ENCODE results near the gene WDR1. TPM values are rescaled to one million over a fixed set of nuclear protein-coding genes. Genes with fewer than 3 reads are reported as not detected.

The WDR1 gene
- total and polyA plus RNA-seq, 2 of the 13 experiments (the other 11 are each of a cell fraction or from before 2014, with no cell fraction given): 106 to 198 TPM

DNA sequence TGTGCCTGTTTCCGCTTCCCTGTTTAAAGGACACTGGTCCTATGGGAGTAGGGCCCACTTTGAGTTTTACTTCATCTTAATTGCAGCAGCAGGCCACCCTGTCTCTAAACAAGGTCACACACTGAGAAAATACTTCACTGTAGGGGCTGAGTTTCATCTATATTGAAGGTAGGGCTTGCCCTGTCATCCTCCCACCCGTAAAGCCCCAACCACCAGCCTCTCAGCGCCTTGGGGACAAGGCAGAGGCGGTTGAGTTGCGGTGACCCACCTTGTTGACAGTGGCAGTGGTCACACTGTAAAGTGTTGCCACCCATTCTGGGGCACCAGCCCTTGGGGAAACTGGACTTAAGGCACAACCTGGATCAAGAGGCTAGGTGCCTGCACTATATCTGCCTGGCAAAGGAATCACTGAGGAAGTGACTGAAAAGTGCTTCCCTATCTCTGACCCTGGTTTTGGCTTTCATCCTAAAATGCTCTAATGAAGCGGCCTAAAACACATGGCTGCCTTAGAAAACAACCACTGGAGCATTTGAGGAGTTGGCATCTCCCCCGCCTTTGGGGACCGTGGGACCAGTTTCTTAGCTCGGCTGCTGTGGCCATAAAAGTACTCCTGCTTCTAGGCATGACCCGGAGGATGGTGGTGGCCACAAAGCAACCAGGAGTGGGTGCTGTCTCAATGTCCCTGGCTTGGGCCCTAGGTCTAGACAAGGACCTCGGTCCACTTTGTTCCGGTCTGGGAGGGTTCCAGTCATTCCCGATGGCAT is 7.8 kb upstream of the WDR1 start:
- FAIRE-seq: no peak
- Histone ChIP-seq H3K36me3 (replicated peaks in 1 of 2; ENCODE audit: control insufficient read depth in 1 of 2, insufficient read depth in 2 of 2, low read length in 2 of 2) (no peaks in the 10 kb centered on the region), H3K4me3 (replicated peaks in 1 of 3; ENCODE audit: insufficient read depth in 1 of 3, low read depth in 2 of 3, low read length in 3 of 3) (no peak overlapping the region), H3K4me2 (ENCODE audit: low read depth, low read length) (peak overlapping the region; percentile 70; the same call in 1 of the 2 replicates), H4K20me1 (ENCODE audit: insufficient read depth, low read length) (no peaks in the 10 kb centered on the region), H3K27ac (ENCODE audit: extremely low read length, insufficient read depth, low read length) (no peak overlapping the region), H3K79me2 (ENCODE audit: insufficient read depth, low read length) (no peaks in the 10 kb centered on the region), H3K9me3 (ENCODE audit: low read length) (no peaks in the 10 kb centered on the region), H3K27me3 (ENCODE audit: control insufficient read depth in 1 of 2, insufficient read depth in 2 of 2, low read length in 2 of 2) (no peaks in the 10 kb centered on the region), H3K4me1 (ENCODE audit: insufficient read depth, low read length) (peaks cover 56% of the 10 kb centered on the region), H3K9ac (ENCODE audit: insufficient read depth, low read depth, low read length) (no peak overlapping the region), H2AFZ (ENCODE audit: low read length) (no peak overlapping the region)
- POLR2A ChIA-PET: no interaction called here
- intact Hi-C loops (cut with micrococcal nuclease; ENCODE audit: unreplicated experiment): loop anchor here (5.0 kb wide), 1 partner anchor 117 kb away; no protein-coding TSS in a partner anchor
- BruUV-seq (replicated peaks): no TSS peak
- no peak for ATAC-seq
- DNase-seq (ENCODE audit: low spot score): no peak
- 0 out of 2 replicates have a peak, but pooled peaks have one; percentile 11 for TF ChIP-seq KDM5B (CRISPR knock-in tag; IDR thresholded peaks at IDR 0.05; ENCODE audit: borderline replicate concordance)
- TF ChIP-seq ZNF432 (CRISPR knock-in tag; IDR thresholded peaks at IDR 0.05; ENCODE audit: borderline replicate concordance): no peak
- 90% methylated on average over 13 of the region's 13 CpGs for WGBS (ENCODE audit: low lambda C conversion rate)
- in situ Hi-C loops (cut with HindIII; ENCODE audit: extremely low pct_ligation_motif_present, low pct_unique_long_range_greater_than_20kb): no loop called here
- CTCF ChIA-PET (ENCODE audit: low intra/inter-chr PET ratio, low total read pairs): no interaction called here

GRCh38 chr4:10123227-10124101 is 6.9 kb upstream of the WDR1 start:
- Histone ChIP-seq H2AFZ (ENCODE audit: low read length) (no peak overlapping the region), H3K27ac (ENCODE audit: extremely low read length, insufficient read depth, low read length) (peak overlapping the region; percentile 98), H4K20me1 (ENCODE audit: insufficient read depth, low read length) (no peaks in the 10 kb centered on the region), H3K9me3 (ENCODE audit: low read length) (no peaks in the 10 kb centered on the region), H3K9ac (ENCODE audit: insufficient read depth, low read depth, low read length) (peak overlapping the region; percentile 89), H3K4me1 (ENCODE audit: insufficient read depth, low read length) (peaks cover 62% of the 10 kb centered on the region), H3K4me2 (ENCODE audit: low read depth, low read length) (peak overlapping the region; percentile 70), H3K27me3 (ENCODE audit: control insufficient read depth in 1 of 2, insufficient read depth in 2 of 2, low read length in 2 of 2) (no peaks in the 10 kb centered on the region), H3K79me2 (ENCODE audit: insufficient read depth, low read length) (no peaks in the 10 kb centered on the region), H3K36me3 (replicated peaks in 1 of 2; ENCODE audit: control insufficient read depth in 1 of 2, insufficient read depth in 2 of 2, low read length in 2 of 2) (no peaks in the 10 kb centered on the region), H3K4me3 (replicated peaks in 1 of 3; ENCODE audit: insufficient read depth in 1 of 3, low read depth in 2 of 3, low read length in 3 of 3) (peak overlapping the region in 1 of 3 experiments; percentile 23; a peak in 2 of 6 replicates)
- 37% methylated on average over 6 of the region's 12 CpGs for WGBS (ENCODE audit: low lambda C conversion rate)
- in situ Hi-C loops (cut with HindIII; ENCODE audit: extremely low pct_ligation_motif_present, low pct_unique_long_range_greater_than_20kb) (no loop called here), intact Hi-C loops (cut with micrococcal nuclease; ENCODE audit: unreplicated experiment) (loop anchor here (5.0 kb wide), 1 partner anchor 116 kb away; no protein-coding TSS in a partner anchor)
- DNase-seq (ENCODE audit: low spot score): peak; percentile 86
- ChIA-PET POLR2A (no interaction called here), CTCF (ENCODE audit: low intra/inter-chr PET ratio, low total read pairs) (no interaction called here)
- no TSS peak for BruUV-seq (replicated peaks)
- ATAC-seq: peak; percentile 68
- FAIRE-seq: peak; percentile 76
- TF ChIP-seq NFKBIZ (CRISPR knock-in tag; IDR thresholded peaks at IDR 0.05): no peak
- no peak for TF ChIP-seq TFDP2 (CRISPR knock-in tag; IDR thresholded peaks at IDR 0.05)
- TF ChIP-seq KLF11 (CRISPR knock-in tag; IDR thresholded peaks at IDR 0.05): no peak
- TF ChIP-seq ZNF543 (CRISPR knock-in tag; IDR thresholded peaks at IDR 0.05): no peak
- TF ChIP-seq ZNF619 (CRISPR knock-in tag; IDR thresholded peaks at IDR 0.05): no peak
- TF ChIP-seq, protein P1, sequence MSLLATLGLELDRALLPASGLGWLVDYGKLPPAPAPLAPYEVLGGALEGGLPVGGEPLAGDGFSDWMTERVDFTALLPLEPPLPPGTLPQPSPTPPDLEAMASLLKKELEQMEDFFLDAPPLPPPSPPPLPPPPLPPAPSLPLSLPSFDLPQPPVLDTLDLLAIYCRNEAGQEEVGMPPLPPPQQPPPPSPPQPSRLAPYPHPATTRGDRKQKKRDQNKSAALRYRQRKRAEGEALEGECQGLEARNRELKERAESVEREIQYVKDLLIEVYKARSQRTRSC (CRISPR knock-in tag; IDR thresholded peaks at IDR 0.05; ENCODE audit: low read depth): no peak
- no peak for TF ChIP-seq ZNF24 (IDR thresholded peaks at IDR 0.05)
- TF ChIP-seq, protein P2, sequence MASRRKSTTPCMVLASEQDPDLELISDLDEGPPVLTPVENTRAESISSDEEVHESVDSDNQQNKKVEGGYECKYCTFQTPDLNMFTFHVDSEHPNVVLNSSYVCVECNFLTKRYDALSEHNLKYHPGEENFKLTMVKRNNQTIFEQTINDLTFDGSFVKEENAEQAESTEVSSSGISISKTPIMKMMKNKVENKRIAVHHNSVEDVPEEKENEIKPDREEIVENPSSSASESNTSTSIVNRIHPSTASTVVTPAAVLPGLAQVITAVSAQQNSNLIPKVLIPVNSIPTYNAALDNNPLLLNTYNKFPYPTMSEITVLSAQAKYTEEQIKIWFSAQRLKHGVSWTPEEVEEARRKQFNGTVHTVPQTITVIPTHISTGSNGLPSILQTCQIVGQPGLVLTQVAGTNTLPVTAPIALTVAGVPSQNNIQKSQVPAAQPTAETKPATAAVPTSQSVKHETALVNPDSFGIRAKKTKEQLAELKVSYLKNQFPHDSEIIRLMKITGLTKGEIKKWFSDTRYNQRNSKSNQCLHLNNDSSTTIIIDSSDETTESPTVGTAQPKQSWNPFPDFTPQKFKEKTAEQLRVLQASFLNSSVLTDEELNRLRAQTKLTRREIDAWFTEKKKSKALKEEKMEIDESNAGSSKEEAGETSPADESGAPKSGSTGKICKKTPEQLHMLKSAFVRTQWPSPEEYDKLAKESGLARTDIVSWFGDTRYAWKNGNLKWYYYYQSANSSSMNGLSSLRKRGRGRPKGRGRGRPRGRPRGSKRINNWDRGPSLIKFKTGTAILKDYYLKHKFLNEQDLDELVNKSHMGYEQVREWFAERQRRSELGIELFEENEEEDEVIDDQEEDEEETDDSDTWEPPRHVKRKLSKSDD (CRISPR knock-in tag; IDR thresholded peaks at IDR 0.05; ENCODE audit: low read depth): no peak
